HT-29 (cell line): Measurements from ENCODE around the gene GBF1. TPM values are rescaled to one million over a fixed set of nuclear protein-coding genes. Genes with fewer than 3 reads are reported as not detected.

ENCODE experiments used
- DNase-seq: peaks from one replicate; pipeline ENCODE4 v3.0.0-alpha.2; 2015; ENCODE audit warnings: low spot score
- total RNA-seq: library from RNA; depleted of rRNA; stranded (reverse); fragments of >200 nt; shearing (Covaris generic); gene quantifications from 2 replicates; pipeline ENCODE4 v1.2.3, GENCODE V29; 2014; rRNA removed

The GBF1 gene
- total RNA-seq, 1 experiment from 2014 or later: 32.5 TPM

DNA sequence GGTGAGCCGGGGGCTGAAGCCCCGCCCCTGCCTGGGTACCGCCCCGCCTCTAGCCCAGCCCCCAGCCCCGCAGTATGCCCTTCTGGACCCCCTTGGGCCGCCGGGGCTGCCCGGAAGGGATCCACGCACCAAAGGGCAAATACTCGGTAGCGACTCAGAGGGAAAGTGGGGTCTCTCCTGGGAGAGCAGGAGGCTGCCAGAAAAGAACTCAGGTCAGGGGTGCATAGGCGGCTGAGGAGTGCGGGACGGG is 176.1 kb downstream of the GBF1 start:
- no peak for DNase-seq

DNA sequence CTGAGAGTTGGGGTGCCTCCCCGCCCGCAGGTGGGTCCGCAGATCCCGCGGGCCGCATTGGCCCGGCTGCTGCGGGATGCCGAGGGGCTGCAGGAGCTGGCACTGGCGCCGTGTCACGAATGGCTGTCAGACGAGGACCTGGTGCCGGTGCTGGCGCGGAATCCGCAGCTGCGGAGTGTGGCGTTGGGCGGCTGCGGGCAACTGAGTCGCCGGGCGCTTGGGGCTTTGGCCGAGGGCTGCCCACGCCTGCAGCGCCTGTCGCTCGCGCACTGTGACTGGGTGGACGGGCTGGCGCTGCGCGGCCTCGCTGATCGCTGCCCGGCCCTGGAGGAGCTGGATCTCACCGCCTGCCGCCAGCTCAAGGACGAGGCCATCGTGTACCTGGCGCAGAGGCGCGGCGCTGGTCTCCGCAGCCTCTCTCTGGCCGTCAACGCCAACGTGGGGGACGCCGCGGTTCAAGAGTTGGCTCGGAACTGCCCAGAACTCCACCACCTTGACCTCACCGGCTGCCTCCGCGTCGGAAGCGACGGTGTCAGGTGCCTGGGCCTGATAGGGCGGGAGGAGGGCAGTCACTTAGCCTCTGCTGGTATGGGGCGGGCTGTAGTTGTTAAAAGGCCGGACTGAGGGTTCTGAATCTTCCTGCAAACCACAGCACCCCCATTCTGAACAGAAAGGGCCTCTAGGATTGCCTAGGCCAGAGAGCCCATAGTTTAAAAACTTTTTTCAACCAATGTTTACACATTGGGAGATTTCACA is 176.6 kb downstream of the GBF1 start:
- peak; percentile 72 for DNase-seq

DNA sequence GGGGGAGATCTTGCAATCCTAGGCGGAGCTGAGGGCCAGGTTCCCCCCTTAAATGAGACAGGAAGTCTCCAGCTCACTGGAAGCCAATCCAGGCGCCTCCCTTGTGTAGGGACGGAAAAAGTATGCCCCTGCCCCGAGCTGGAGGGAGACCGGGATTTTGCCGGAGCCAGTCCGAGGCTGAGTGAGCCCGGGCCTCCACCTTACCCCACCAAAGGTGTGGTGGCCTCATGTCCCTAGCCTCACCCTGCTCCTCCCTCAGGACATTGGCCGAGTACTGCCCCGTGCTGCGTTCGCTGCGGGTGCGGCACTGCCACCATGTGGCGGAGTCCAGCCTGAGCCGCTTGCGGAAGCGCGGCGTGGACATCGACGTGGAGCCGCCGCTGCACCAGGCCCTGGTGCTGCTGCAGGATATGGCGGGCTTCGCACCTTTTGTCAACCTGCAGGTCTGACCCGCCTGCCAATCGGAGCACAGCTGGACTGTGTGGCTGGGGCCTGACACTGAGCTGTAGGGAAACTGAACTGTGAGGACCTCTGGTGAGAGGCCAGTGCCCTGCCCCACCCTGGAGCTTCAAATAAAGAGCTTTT is 177.3 kb downstream of the GBF1 start:
- peak; percentile 91 for DNase-seq

DNA sequence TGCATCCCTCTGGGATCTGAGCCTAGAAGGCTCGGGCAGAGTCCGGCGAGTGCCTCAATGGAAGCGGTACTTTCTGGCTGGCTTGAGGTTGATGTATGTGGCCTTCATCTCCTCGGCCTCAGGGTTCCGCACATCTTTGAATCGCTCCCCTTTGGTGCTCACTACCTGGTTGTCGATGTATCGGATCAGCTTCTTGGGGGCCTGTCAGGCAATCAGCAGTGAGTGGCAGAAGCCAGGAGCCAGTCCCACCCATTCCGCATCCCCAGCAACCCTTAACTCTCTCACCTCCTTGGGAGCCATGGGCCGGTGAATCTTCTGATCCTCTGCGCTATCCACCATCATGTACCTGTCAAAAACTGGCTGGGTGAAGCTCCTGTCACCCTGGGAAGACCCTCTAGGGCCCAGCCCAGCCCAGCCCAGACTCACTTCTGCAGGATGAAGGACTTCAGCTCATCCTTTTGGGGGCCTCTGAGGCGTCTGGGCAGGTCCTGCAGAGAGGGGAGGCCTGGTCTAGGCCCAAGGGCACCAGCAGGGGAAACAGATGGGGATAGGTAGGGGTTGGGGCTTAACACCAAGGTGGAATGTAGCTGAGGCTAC is 178.1 kb downstream of the GBF1 start:
- DNase-seq: no peak

DNA sequence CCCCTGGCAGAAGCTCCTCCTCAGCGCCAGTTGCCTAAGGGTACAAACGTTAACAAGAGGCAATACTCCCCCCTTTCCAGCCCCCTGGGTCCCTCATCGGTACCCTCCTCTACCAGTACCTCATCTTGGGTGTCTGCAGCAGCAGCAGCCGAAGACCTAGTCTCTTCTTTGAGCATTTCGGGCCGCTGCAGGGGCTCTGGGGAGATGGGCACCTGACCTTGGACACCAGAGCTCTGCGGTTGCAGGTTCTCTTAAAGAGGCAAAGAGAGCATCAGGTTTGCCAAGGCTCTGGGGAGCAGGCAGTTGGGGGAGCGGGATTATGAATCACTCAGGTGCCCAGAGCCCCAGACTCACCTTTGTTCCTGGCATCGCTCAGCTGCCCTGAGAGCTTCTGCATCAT is 178.8 kb downstream of the GBF1 start:
- DNase-seq: no peak

DNA sequence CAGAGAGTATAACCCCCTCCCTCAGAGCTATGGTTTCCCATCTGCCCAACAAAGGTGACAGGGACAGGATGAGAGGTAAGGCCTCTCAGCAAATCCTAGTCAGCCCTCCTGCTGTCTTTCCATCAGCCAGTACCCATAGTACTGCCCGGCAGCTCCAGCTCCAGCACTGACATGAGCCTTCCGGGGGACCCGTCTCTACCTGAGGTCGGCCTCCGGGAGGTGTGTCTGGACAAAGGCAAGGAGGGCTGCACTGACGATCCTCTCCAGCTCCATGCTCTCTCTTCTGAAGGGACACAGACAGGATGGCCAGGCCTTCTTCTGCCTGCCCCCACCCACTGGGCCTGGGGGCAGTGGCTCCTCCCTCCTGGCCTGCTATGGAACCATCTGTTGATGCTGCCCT is 179.6 kb downstream of the GBF1 start:
- DNase-seq: no peak

DNA sequence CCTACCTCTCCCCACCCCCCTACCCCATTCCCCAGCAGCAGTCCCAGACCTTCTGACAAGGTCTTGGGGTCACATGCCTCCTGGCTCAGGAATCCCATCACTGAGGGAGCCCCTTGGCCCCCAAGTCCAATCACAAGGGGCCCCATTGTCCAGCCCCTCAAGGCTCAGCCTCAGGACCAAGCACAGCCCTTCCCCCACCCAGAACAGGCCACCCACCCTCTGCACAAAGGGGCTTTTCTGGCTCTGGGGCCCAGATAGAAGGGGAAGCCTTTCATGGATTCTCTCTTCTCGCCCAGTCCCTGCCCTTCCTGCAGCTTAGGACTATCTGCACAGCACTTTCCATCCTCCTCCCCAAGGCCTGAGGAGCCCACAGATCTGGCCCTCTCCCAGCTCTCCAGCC is 180.1 kb downstream of the GBF1 start:
- DNase-seq: no peak

DNA sequence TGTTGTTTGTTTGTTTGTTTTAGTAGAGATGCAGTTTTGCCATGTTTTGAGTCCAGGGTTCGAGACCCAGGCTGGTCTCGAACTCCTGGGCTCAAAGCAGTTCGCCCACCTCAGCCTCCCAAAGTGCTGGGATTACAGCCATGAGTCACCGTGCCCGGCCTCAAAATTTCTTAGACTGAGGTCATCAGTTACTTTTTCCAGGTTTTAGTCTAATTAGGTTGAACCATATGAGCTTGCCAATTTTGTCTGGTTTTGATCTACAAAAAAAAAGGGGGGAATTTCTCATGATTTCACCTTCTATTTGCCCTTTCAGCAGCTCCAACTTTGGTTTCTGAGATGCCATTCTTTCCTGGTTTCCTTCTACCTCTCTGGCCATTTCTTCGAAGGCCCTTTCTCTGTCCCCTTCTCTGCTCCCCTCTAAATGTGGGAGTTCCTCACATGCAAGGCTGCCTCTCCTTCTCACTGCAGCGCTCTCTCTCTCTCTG is 181.5 kb downstream of the GBF1 start:
- no peak for DNase-seq

DNA sequence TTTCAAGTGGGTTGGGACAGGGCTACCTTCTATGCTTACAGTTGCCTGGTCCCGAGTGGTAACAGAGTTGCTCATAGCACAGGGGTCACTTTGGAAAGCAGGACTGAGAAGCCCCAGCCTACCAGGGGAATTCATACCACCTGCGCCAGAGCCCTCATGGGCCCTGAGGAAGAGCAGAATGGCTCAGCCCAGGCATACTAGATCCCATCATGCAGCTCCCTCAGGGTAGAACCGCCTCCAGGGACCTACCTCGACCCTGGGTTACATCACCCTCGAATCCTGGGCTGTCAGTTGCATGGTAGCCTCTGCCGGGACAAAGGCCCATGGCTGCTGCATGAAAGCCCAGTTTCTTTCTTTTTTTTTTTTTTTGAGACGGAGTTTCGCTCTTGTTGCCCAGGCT is 184.1 kb downstream of the GBF1 start:
- no peak for DNase-seq

DNA sequence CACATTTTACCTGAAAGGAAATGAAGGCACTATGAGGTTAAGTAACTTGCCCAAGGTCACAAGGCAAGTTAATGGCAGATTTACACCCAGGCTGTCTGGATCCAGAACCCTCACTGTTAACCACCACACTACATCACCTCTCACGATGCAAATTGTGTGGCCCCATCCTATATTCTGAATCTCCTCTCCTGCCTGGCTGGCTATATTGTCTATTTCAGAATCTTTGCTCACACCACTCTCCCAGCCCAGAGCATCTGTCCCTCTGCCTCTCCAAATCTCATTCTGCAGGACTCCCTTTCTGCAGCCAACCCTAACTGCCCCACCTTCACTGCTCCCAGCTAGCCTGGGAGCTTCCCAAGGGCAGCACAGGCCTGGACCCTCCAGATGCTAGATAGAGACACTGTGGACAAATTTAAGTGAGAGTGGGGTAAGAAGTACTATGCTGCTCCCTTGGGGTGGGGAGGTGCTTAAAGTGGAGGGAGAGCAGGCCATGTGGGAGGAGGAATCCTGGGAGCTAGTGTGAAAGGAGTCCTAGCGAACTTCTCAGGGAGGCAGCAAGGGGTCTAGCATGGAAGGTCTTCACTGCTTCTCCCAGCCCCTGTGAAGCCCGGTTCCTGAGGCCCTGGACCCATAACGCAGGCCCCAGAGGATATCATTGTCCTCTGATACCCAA is 186.3 kb downstream of the GBF1 start:
- DNase-seq: peak; percentile 14

Other genes with a start within 250 kb of the GBF1 start
- gene ARMH3, start 189.4 kb upstream of the GBF1 start, total RNA-seq: 8.4 and 9.2 TPM in 2 replicates
- 42.1 and 47.5 TPM in 2 replicates for gene HPS6, start 180.2 kb upstream of the GBF1 start, total RNA-seq
- gene LDB1, start 125.2 kb upstream of the GBF1 start, total RNA-seq: 37.4 and 40.3 TPM in 2 replicates
- gene PPRC1, start 112.5 kb upstream of the GBF1 start, total RNA-seq: 41.8 and 51.2 TPM in 2 replicates
- gene NOLC1, start 93.1 kb upstream of the GBF1 start, total RNA-seq: 79.1 and 88.7 TPM in 2 replicates
- 0.15 and 0.16 TPM in 2 replicates for gene ELOVL3, start 19.2 kb upstream of the GBF1 start, total RNA-seq
- not detected in 2 replicates for gene PITX3, start 4.0 kb upstream of the GBF1 start, total RNA-seq
- 27.5 and 38.4 TPM in 2 replicates for gene NFKB2, start 150.2 kb downstream of the GBF1 start, total RNA-seq
- gene PSD, start 173.3 kb downstream of the GBF1 start, total RNA-seq: 0.18 and 0.47 TPM in 2 replicates
- gene FBXL15, start 175.3 kb downstream of the GBF1 start, total RNA-seq: 25.5 and 49.5 TPM in 2 replicates
- gene CUEDC2, start 187.0 kb downstream of the GBF1 start, total RNA-seq: 37.0 and 38.6 TPM in 2 replicates
- 4.5 and 11.7 TPM in 2 replicates for gene C10orf95, start 206.0 kb downstream of the GBF1 start, total RNA-seq